CD4-positive, alpha-beta T cell treated with Interleukin-17A for 1 hour (primary cell): ENCODE data around the gene GAR1.
"Not testable (repeated sequence)": the region's sequence is repeated elsewhere in the genome, so short reads cannot be mapped to it uniquely, and the experiment has no call there.

Experiments
- DNase-seq: peaks from one replicate; pipeline ENCODE4 v3.0.0-alpha.2; 2020

GAR1 gene

GRCh38 chr4:109847896-109848442, 32.4 kb downstream of the GAR1 start, which contains the start of gene LRIT3:
Gene LRIT3 (plus strand): TSS chr4:109848107. CDS start chr4:109848202, 95 bp downstream.
- no peak for DNase-seq

DNA sequence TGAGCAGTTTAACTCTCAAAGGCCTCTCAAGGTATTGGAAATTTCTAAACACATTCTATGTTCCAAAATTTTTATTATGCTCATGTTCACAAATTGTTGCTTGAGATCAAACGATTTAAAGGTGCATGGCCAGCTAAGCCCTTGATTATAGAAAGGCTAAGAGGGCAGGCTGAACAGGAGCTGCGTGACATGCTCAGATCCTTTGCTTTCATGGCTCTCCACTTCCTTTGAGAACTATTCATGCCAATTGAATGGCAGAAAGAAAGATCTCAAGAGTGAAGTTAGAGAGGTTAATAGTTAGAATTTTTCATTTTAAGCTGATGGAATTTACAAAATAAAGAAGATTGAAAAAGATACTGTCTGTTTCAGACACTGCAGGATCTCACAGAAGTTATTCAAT, 32.9 kb downstream of the GAR1 start:
- DNase-seq, result no peak

DNA sequence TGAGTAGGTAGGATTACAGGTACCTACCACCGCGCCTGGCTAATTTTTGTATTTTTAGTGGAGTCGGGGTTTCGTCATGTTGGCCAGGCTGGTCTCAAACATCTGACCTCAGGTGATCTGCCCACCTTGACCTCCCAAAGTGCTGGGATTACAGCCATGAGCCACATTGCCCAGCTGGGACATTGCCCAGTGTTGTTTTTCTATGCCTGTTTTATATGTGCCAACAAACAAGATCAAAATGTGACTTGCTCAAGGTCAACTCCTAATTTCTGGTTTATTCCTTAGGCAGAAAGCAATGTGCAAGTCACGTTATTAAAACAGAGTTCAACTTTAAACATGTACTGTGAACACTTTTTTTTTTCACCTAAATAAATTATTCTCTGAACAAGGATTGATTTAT, 35.0 kb downstream of the GAR1 start:
- DNase-seq, result no peak

DNA sequence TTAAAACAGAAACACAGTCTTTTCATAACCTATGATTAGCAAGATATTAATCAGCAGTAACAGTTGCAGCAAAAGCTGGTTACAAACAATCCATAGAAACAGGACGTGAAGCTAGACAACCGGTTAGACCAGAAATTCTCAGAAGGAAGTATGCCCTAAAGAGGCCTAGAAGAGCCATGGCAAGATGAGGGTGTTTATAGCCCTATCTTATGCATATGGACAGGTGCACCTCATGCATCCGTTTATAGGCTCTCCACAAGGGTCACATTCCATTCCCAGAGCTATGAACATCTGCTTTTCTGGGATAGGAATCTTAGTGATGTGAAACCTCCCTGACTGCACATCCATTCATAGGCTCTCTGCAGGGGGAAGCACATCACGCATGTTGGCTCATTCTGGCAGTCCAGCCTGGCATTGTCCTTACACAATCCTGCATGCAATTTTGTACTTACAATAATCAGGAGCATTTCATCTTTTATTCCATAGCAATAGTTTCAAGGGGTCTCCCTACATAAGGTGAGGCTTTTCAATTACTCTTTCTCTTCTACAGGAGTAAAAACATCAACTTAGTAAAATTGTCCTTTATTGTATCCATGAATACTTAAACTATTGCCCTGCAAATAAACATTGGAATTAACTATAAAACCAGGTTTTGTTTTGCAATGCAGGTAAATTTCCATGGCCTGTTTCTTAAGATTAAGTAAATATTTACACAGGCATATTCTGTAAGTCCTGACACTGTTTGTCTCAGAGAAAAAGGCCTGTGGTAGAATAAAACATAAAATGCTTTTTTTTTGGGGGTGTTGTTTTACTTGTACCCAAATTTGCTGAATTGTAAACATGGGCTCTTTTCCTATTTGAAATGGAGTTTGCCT, 44.1 kb downstream of the GAR1 start:
- not testable (repeated sequence) for DNase-seq

GRCh38 chr4:109861271-109861670, 45.7 kb downstream of the GAR1 start:
- DNase-seq, result no peak

DNA sequence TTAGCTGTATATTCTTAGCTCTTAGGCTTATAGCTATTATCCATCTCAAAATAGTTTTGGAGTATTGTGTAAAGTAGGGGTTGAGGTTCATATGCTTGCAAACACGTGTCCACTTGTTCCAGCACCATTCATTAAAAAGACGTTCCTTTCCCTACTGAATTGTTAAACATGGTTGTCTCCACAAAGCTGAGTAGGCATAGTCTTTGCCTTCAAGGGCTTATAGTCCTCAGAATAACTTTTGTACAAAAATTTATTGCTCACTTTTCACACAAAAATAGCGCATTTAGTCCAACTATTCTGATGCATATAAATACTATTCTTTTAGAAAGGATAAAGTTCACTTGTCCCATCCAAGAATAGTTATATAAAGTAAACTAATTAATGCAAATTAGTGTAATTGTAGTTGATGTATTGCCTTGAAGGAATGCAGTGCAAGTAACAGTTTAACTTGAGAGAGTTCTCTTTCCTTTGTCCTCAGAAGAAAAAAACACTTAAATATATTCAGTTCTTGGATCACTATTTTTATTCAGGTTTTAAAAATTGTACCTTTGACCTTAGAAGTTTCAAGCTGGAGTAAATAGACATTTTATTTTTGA, 46.5 kb downstream of the GAR1 start:
- DNase-seq, result no peak

GRCh38 chr4:109864134-109864533, 48.6 kb downstream of the GAR1 start:
- no peak for DNase-seq

DNA sequence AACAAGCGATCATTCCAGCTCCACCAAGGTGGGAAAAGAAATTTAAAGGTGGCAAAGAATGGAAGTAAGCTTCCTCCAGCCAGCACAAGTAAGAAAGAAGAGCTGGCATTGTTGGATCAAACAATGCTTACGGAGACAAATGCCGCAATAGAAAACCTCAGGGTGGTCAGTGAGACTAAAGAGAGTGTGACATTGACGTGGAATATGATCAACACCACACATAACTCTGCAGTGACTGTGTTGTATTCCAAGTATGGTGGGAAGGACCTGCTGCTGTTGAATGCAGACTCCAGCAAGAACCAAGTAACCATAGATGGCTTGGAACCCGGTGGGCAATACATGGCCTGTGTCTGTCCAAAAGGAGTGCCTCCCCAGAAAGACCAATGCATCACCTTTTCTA, 54.5 kb downstream of the GAR1 start:
- no peak for DNase-seq

GRCh38 chr4:109872065-109872464, 56.5 kb downstream of the GAR1 start:
- DNase-seq, result no peak

DNA sequence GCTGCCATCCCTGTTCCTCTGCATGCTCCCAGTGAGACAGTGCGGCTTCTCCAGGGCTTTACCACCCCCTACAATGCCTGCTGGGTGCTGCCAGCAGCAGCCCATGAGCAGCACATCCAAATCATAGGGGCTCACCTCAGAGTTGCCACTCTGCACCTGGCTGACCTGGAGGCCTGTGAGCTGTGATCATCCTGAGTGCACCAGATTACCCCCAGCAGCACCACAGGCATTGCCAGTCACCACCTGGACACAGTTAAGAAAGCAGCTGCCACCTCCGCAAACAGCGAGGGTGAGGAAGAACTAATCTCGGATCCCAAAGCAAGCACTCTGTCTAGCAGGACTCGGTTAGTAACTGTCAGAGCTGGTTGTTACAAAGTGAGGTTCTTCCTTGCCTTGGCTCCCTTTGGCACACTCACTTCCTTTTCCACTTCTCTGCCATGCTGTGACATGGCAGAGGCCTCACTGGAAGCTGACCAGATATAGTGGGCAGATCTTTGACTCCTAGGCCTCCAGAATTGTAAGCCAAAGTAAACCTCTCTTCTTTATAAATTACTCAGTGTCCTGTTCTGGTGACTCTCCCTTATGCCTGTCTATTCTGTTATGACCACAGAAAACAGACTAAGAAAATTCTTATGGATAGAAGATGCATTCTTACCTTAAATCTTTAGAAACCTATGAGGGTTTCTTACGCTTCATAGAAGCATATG, 57.5 kb downstream of the GAR1 start:
- no peak for DNase-seq

GRCh38 chr4:109873791-109874514, 58.4 kb downstream of the GAR1 start:
- no peak for DNase-seq
